Stimulated activated CD4-positive, alpha-beta T cell treated with anti-CD3 and anti-CD28 coated beads, Interleukin-4, amount 100 ng/mL, for 4 hours (primary cell): ENCODE measurements around the gene SARS1.
"Not testable (repeated sequence)": the region's sequence is repeated elsewhere in the genome, so short reads cannot be mapped to it uniquely, and the experiment has no call there.

ENCODE experiments used
- DNase-seq, 2 experiments: peaks; one replicate each; pipeline ENCODE4 v3.0.0-alpha.2; 2020

The SARS1 gene, protein sequence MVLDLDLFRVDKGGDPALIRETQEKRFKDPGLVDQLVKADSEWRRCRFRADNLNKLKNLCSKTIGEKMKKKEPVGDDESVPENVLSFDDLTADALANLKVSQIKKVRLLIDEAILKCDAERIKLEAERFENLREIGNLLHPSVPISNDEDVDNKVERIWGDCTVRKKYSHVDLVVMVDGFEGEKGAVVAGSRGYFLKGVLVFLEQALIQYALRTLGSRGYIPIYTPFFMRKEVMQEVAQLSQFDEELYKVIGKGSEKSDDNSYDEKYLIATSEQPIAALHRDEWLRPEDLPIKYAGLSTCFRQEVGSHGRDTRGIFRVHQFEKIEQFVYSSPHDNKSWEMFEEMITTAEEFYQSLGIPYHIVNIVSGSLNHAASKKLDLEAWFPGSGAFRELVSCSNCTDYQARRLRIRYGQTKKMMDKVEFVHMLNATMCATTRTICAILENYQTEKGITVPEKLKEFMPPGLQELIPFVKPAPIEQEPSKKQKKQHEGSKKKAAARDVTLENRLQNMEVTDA

DNA sequence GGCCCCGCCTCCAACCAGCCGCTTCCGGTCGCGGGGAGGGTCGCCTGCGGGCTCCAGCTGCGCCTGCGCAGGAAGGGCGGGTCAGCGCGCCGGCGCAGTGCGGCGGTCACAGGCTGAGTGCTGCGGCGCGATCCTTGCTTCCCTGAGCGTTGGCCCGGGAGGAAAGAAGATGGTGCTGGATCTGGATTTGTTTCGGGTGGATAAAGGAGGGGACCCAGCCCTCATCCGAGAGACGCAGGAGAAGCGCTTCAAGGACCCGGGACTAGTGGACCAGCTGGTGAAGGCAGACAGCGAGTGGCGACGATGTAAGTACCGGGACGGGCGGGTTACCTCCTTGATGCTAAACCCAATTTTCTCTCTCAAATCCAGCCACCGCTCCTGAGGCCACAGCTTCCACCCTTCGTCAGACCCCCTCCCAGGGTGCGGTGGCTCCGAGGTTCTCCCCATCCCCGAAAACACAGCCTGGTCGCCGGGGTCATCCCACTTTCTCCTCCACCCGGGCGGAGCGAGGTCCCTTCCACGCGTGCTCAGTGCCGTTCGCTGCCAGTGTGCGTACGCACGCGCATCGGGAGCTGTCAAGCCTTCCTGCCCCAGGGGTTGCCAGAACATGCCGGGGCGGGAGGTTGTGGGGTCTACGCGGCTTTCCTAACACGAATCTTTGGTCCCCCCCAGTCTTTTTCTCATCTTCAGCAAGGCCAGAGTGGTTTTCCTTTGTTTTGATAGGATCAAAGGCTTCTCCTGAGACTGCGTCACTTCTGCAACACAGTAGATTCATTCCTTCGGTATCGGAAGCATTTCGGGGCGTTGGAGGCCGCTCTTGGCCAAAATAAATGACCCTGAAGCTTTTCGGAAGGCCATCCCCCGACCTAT lies at the start of gene SARS1:
SARS1 (plus strand) TSS at position 95 of the 870 bp plus-strand sequence; CDS start at position 170, 75 bp downstream.
- peak; percentile 89 for DNase-seq

DNA sequence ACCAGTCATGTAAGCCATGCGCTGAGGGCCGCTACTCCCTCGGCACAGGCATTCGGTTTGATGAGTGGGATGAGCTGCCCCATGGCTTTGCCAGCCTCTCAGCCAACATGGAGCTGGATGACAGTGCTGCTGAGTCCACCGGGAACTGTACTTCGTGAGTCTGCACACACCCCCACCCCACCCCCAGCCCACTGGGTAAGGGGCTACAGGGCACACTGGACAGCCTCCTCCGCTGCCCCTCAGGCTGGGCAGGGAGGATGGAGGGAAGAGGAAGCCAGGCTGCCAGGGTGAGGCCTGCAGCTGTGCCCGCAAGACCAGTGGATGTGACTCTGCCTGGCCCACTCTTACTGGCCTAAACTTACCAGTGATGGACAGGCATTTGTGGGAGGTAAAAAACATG lies 49.2 kb upstream of the SARS1 start:
- no peak for DNase-seq

DNA sequence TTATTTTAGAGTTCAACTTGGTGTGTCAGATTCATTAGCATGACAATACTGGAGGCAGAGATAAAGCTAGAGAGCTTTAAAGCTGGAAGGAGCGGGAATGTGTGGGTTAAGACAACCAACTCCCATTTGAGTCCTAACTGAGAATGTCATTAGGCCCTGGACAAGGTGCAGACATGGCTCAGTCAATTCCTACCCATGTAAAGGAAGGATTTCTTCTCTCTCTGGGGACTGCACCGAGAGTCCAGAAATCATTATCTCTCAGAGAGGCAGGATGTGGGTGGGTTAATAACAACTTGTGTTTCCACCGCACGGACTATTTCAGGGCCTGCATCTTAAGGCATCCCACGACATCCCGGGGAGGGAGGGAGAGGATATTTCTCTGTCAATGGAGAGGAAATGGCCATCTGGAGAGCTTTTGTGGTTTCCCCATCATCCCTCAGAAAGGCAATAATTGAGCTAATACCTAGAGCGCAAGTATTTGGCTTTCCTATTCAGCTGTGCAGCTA lies 46.7 kb upstream of the SARS1 start:
- no peak for DNase-seq

DNA sequence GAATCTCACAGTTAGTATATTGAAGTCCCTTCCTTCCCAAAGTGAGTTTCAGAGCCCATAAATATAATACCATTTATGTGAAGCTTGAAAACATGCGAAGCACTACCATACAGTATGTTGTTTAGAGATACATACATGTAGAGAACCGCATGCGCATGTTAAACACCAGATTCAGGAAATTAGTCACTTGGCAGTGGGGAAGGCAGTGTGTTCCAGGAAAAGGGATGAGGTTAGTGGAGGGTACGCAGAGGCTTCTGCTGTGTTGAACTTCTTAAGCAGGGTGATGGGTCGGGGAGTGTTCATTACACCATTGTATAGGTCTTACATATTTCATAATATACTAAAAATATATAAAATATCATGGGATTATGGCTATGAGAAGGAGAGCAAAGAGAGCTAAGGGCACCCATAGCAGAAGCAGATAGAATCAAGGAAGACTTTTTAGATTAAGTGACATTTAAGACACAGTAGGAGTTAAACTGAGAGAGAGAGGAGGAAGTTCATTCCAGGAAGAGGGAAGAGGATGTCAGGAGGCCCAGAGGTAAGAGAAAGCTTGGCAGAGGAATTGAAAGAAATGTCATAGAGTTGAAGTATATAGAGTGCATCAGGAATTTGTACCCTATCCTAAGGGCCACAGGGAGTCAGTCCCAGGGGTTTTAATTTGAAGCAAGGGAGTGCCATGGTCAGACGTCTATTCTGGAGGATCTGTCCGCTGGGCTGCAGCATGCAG lies 43.5 kb upstream of the SARS1 start:
- DNase-seq, result no peak

DNA sequence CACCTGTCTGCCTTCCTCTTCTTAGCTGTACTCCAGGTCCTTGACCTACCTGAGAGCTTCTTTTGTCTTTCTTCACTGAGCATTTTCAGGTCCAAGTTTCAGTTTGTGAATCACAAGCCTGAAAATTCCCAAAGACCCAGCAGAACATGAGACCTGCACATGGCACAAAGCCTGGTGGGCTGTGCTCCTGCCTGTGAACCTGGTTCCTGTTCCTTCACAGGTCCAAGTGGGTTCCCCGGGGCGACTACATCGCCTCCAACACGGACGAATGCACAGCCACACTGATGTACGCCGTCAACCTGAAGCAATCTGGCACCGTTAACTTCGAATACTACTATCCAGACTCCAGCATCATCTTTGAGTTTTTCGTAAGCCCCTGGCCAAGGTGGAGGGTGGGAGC lies 42.1 kb upstream of the SARS1 start:
- DNase-seq, result no peak

DNA sequence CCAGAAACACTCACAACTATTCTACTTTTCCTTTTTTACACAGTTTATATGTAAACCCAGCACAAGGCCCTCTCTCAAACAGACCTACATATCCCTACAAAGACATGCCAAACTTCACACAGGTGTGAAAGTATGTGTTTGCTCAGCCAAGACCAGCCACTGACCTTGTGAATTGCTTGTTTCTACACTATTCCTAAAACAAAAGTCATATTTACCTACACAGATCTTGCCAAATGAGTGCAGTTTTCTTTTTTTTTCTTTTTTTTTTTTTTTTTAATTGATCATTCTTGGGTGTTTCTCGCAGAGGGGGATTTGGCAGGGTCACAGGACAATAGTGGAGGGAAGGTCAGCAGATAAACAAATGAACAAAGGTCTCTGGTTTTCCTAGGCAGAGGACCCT lies 37.4 kb upstream of the SARS1 start:
- DNase-seq, result not testable (repeated sequence)

DNA sequence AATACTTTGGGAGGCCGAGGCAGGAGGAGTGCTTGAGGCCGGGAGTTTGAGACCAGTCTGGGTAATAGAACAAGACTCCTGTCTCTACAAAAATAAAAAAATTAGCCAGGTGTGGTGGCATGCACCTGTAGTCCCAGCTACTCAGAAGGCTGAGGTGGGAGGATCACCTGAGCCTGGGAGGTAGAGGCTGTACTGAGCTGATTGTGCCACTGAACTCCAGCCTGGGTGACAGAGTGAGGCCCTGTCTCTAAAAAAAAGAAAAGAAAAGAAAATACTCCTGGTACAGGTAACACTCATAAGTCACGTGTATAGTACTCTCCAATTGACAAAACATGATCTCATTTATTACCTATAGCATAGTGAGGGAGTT lies 33.0 kb upstream of the SARS1 start:
- DNase-seq, result not testable (repeated sequence)

DNA sequence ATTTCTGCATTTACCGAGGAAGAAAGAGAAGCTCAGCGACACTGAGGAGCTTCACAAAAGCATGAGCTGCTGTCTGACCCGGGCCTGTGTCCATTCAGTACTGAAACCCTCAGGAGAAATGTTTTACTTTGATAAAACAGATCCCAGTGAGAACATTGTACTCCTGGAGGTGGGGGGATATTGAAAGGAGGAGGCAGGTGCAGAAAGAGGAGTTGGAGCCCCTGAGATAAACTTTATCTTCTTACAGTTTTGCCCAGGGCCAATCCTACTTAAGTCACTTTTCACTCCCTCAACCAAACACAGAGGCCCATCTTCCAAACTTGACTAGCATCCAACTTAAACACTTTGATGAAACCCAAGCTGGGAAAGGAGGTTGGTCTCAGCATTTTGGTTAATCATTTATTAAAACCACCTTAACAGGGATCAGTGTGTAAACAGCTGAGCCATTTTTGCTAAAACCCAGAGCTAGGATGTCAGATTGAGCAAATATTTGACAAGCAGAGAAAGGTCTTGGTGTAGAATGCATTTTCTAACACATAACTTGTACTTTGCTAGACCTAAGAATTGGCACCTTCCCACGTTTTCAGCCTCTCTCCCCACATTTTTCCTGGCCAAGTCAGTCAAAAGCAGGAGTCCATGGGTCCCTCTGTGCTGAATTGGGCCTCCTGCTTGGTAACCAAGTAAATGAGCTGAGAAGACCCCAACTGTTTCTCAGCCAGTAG lies 32.5 kb upstream of the SARS1 start:
- DNase-seq, result no peak

DNA sequence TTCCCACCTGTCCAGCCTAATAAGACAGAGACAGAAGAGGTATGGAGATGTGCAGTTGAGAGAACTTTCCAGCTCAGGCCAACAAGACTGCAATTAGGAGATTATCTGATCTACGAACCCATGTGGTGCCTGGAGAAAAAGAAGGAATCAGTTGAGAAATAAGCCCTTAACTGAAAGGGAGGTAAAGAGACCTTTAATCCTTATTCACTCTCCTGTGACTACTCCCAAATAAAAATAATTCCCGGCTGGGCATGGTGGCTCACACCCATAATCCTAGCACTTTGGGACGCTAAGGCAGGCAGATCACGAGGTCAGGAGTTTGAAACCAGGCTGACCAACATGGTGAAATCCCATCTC lies 31.9 kb upstream of the SARS1 start:
- DNase-seq, result no peak

DNA sequence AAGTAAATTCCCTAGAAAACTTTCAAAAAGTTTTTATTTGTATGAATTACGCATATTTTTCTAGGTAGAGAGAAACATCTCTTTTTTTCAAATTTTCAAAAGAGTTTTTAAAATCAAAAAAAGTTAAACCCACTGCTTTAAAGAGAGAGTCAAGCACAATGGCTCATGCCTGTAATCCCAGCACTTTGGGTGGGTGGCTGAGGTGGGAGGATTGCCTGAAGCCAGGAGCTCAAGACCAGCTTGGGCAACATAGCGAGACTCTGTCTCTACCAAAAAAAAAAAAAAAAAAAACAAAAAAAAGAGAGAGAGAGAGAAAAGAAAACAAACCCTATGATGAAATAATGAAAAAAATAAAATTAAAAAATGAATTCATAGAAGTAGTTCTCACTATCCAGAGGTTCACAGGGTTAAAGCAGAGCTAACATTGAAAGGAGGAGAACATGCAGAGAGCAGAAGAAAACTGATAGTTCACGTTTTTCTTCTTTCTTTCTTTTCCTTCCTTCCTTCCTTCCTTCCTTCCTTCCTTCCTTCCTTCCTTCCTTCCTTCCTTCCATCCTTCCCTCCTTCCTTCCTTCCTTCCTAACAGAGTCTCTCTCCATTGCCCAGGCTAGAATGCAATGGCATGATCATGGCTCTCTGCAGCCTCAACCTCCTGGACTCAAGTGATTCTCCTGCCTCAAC lies 30.5 kb upstream of the SARS1 start:
- no peak for DNase-seq

DNA sequence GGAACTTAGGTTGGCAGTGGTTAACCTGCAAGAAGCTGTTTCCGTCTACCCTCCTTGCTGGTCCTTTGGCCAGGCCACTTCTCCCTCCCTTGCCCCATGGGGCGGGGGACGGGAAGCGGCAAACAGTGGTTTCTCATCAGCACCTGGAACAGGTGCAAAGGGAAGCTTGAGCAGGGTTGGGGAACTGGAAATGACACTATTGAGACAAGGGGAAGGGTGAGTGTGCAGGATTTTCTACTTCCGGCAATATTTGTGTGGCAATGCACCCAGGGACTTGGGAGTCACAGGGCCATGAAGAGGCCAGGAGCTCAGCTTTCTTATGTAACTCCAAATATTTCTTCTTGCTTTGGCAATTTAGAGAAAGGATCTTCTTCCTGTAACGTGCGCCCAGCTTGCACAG lies 29.0 kb upstream of the SARS1 start:
- no peak for DNase-seq

DNA sequence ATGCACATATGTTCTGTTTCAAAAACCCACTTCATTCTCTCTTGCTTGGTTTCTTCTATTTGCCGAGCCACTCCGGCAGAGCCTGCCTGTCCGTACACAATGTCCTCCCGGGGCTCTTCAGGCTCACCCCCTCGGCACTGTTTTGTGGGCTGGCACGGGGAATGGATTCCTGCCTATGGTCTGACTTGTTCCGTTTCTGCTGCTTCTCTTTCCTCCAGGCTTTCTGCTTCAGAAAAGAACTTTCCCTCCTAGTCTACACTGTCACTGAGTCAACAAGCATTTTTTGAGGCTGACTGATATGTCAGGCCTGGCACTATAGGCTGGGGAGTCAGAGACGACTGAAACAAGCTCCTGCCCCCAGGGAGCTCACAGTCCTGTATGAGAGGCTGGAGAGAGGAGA lies 28.4 kb upstream of the SARS1 start:
- no peak for DNase-seq

DNA sequence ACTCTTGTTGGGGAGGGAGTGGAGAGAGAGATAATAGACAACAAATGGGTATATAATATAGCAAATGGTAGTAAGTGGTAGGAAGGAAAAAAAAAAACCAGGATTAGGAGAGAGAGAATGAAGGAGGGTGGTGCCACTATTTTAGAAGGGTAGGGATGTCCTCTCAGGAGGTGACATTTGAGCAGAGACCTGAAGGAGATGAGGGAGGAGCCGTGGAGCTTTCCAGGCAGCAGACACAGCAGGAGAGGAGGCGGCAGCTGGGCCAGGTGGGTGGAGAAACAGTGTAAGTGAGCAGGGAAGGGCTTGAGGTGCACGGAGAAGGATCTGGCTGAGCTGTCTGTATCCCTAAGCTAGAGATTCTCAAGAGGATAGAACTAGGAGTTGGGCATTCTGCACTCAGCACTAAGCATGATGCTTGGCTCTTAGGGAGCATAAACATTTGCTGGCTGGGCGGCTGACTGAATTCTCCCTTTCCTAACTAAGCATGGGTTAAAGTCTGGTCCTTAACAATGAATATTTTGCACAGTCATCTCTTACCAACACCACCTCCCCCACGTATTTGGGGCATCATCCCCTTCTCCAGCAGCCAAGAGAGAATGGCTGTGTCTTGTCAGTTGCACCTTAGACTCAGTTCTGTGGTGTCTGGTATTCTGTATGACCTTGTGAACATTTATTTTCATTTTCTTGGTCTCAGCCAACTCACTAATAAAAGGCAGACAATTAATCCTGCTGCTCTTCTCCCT lies 27.6 kb upstream of the SARS1 start:
- no peak for DNase-seq

DNA sequence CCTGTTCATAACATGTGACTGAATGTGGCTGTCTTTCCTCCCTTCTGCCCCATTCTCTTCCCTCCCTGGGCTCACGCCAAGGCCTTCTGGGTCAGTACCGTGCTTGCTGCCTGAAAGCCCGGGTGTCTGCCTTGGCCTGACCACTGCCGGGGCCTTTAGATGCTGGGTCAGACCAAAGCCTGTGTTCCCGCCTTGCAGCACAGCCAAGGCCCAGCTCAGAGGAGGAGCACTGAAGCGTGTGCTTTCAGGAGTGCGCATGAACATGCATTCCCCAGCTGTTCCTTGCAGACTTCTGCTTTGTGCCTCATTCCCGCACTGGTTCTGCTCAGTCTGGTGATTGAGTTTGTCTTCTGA lies 27.0 kb upstream of the SARS1 start:
- no peak for DNase-seq

DNA sequence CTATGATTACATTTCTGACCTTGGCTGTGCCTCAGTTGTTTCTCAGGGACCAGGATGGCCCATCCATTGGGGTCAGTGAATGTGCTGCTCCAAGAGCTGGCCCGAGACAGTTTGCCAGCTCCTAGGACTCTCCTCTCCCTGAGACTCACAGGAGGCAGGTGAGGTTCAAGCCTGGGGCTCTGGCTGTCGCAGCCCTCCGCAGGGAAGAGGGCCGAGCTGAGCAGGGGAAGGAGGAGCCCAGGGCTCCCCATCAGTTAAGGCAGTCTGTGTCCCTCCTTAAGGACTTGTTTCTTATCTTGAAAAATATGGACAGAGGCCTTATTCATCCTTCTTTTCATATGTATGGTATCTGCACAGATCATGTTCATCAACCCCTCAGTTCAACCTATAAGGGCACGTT lies 26.6 kb upstream of the SARS1 start:
- no peak for DNase-seq

DNA sequence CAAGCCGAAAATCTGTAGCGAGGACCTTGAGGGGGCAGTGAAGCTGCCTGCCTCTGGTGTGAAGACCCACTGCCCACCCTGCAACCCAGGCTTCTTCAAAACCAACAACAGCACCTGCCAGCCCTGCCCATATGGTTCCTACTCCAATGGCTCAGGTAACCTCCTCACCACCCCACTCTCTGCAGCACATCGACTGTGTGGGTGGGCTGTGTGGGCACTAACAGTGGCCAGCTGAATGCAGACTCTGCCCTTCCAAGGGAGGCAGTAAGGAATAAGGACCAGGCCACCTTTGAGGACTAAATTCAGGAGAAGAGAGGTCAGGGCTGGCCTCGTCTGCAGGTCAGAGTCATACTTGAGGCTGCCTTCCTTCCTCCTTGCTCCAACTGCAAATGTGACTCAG lies 25.5 kb upstream of the SARS1 start:
- no peak for DNase-seq

DNA sequence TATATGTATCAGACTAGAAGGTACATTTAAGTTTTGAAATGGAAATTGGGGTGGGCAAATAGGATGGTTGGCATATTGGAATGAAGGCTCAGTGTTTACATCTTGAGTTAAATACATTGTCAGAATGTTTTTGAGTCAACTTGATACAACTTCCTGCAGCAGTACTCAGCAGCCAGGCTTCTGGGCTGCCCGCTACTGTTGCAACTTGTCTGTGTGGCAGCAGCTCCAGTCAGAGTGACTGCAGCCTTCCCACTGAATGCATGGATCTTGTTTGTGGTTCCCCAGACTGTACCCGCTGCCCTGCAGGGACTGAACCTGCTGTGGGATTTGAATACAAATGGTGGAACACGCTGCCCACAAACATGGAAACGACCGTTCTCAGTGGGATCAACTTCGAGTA lies 24.9 kb upstream of the SARS1 start:
- no peak for DNase-seq

DNA sequence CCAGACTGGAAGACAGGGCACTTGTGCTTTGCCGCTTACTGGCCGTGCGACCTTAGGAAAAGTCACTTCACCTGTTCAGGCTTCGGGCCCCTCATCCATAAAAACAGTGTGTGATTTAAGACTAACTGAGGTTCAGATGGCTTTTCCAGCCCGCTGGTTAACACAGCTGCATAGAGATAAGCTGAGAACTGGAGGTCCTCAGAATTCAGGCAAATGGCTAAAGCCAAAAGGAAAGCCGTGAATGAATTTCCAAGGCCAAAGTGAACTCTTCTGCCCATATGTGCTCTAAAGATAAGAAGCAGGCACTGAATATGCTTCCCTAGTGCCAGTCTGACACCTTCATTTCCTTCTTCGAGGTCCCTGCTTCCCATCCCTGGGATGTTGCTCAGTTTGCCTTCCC lies 23.5 kb upstream of the SARS1 start:
- no peak for DNase-seq

DNA sequence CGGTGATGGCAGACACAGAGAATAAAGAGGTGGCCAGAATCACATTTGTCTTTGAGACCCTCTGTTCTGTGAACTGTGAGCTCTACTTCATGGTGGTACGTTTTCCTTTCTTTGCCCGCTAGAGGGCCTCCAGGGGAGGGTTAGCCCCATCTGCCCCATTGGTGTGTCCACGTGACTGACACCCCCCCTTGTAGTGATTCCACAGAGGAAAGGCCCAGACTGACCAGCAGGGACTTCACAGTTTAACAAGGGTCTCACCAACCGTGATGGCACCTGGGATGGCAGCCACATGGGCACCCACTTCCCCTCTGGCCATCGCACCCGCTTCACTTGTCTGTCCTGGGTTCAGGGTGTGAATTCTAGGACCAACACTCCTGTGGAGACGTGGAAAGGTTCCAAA lies 22.3 kb upstream of the SARS1 start:
- DNase-seq, result no peak

DNA sequence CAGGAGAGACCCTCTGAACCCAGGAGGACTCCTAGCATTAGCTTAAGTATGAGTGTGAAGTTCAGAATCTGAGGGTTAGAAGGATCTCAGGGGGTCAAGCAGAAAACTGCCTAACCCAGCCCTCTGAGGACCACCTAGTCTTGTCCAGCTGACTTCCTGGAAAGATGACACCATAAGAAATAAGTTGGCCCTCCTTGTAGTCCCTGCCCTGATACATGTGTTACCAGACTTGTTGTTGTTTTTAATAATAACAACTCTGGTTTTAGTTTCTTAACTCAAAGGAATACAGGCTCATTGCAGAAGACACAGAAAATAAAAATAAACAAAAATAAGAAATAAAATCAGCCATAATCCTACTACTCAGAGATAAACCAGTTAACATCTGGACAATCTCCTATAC lies 21.8 kb upstream of the SARS1 start:
- DNase-seq, result no peak

DNA sequence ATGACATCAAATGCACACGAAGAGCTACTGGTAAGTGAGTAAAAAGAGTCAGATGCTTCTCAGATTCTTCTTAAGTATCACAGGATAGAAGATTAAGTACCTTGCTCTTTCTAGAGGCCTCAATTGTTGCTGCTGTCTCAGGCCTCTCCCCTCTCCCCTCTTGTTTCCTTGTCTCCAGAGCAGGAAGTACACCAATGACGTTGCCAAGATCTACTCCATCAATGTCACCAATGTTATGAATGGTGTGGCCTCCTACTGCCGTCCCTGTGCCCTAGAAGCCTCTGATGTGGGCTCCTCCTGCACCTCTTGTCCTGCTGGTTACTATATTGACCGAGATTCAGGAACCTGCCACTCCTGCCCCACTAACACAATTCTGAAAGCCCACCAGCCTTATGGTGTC lies 21.3 kb upstream of the SARS1 start:
- DNase-seq, result no peak
